ENCODE measurements around the gene ARF4. TPM values are rescaled to one million over a fixed set of nuclear protein-coding genes. Genes with fewer than 3 reads are reported as not detected.

The ARF4 gene
- 86.3 and 99.3 TPM in 2 replicates for total RNA-seq (2014; rRNA removed; shearing (Covaris generic))

DNA sequence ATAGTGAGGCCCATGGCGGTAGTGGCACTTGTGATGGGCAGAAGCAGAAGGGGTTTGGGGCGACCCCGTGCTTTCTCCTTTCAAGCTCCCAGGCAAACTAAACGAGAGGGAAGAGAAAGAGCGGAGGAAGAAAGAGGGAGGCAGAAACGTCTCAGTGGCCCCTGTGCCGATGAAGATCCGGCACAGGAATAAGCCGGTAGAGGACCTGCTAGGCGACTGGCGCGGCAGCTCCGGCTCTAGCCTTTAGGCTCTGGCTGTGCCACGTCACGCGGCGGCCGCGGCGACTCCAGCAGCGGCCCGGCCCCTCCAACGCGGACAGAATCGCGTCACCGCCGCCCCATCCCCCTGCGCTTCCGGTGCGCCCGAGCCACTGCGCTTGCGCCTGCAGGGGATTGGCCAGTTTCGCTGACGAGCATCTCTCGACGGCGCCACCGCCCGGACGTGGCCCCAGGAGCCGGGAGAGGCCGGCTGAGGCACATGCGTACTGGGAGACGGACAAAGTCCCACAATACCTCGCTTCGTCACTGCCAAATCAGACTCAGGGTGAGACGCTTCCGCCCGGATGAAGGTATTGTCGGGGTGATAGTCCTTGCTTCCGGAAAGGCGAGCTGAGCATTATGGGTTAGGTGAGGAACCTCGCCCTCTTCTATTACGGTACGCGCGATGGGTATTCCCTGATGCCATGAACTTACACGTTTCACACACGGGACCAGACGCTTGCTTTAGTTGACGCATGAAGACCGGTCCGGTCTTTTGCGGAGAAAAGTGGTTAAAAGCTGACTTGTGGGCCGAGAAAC is at the start of gene ARF4:
Gene ARF4 (minus strand): TSS at position 218 of the 797 bp plus-strand sequence. CDS start 204 bp downstream, at position 14.

DNA sequence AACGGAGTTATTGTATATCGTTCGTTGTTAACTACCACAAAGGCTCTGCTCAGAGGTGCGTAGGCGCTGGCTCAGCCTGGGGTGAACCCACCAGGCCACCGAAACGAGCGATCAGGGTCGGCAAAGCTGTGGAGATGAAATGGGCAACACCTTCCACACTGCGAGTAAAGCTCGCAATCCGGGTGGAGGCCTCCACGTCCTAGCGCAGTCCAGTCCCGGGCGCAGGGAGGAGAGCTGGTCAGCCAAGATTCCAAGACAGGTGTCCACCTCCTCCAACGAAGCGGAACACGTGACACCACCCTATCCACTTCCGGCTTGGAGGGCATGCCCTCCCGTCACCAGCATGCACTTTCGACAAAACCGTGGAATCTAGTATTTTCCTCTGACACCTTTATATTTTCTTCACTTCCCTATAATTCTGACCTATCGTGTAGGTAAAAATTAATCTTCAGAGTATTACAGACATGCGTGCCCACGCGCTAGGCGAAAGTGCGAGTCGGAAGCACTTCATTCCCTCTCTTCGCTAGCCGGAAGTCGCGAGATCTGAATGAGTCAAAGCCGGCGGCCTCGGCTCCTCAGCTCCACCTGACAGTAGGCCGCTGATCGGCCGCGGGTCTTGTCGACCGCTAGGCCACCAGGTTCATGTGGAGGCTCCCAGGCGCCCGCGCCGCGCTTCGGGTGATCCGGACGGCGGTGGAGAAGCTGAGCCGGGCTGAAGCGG is 41.2 kb downstream of the ARF4 start, which contains the start of gene PDE12:
Gene PDE12 (plus strand): TSS at position 537 of the 721 bp plus-strand sequence. CDS start 106 bp downstream, at position 643.

DNA sequence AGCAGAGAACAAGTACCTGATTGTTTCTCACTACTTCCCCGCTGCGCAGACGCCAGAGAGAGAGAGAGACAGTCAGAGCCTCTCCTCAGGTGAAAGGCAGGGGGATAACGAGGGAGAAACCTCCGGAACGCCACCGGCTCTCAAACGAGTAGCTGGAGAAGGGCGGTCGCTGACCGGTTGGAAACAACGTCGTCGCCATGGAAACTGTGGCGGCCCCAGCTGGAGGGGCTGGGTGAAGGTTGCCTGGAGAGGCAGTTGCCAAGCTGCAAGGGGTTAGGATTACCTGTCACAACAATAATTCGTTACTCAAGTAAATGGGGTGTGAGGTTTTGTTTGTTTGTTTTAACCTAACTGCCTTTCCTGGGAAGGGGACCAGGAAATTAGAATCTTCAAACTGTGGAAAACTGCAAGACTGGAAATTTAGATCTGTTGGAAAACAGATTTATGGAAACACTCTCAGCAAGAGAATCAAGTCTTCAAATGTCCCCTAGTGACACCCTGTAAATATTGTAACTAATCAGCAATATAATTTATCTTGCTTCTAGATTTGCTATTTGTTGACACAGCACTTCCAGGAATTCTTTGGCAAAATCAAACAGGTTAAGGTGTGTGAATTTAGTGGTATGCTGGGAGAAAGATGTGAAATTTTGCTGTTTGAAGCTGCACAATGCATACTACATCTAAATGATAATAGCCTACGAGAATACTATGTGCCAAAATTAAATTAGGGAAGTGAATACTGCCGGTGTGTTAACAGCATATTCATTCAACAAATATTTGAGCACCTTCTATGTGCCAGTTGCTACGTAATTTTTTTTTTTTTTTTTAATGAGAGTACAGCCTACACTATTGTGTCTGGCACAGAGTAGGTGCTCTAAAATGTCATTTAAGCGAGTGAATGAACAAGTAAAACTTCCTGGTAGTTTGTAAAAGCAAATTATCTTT is 52.7 kb downstream of the ARF4 start, which contains the start of gene DNAH12:
Gene DNAH12 (minus strand): TSS at position 164 of the 945 bp plus-strand sequence. CDS start 1,474 bp downstream, outside the sequence.

Small RNA genes lying within 50 kb of the gene (small RNA-seq; reads per million reads assigned to genes)
- not detected for gene RNU6-108P
- gene RNU6-483P: not detected
- not detected for gene RNU6ATAC26P

Other genes starting within 250 kb of the ARF4 start
- gene DNAH12, start 53.0 kb downstream of the ARF4 start, total RNA-seq (2014; rRNA removed; shearing (Covaris generic)): under 0.01 TPM in 1 of 2 replicates, not detected in the other
- 23.8 and 26.5 TPM in 2 replicates for gene PDE12, start 41.1 kb downstream of the ARF4 start, total RNA-seq (2014; rRNA removed; shearing (Covaris generic))
- 21.3 and 22.6 TPM in 2 replicates for gene DENND6A, start 95.7 kb upstream of the ARF4 start, total RNA-seq (2014; rRNA removed; shearing (Covaris generic))
- gene SLMAP, start 159.0 kb upstream of the ARF4 start, total RNA-seq (2014; rRNA removed; shearing (Covaris generic)): 44.6 and 51.2 TPM in 2 replicates